GM19455 (cell line): Measurements from ENCODE around the gene TMEM88.
"Not testable (repeated sequence)": the region's sequence is repeated elsewhere in the genome, so short reads cannot be mapped to it uniquely, and the experiment has no call there.

Experiments
- ATAC-seq: cut with Tn5 transposase; IDR thresholded peaks from one replicate; pipeline ENCODE4 v1.9.1; 2021; ENCODE audit not compliant: unreplicated experiment

TMEM88 gene, protein sequence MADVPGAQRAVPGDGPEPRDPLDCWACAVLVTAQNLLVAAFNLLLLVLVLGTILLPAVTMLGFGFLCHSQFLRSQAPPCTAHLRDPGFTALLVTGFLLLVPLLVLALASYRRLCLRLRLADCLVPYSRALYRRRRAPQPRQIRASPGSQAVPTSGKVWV

DNA sequence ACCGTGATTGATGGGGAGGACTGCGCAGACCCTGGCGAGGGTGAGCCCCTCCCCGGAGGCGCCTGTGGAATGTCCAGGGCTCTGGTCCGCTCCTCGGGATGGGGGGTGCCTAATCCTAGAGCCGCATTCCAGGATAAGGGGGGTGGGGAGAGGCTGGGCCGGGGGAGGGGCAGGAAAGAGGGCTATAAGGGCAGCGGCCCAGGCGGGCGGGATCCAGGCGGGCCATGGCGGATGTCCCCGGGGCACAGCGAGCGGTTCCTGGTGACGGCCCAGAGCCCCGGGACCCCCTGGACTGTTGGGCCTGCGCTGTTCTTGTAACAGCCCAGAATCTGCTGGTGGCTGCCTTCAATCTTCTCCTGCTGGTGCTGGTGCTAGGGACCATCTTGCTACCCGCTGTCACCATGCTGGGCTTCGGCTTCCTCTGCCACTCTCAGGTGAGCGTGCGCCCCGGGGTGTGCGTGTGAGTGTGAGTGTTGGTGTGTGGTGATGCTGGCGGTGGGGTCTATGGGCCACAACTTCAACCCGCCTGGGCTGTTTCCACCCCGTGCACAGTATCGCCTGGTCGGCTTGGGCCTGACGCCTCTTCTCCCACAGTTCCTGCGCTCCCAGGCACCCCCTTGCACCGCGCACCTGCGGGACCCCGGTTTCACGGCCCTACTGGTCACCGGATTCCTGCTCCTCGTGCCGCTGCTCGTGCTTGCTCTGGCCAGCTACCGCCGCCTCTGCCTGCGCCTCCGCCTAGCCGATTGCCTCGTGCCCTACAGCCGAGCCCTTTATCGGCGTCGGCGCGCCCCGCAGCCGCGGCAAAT is at the start of gene TMEM88:
Gene TMEM88, plus strand, starts transcription at position 216 of the 809 bp plus-strand sequence. Its CDS starts 9 bp downstream, at position 225.
- ATAC-seq, result no peak

DNA sequence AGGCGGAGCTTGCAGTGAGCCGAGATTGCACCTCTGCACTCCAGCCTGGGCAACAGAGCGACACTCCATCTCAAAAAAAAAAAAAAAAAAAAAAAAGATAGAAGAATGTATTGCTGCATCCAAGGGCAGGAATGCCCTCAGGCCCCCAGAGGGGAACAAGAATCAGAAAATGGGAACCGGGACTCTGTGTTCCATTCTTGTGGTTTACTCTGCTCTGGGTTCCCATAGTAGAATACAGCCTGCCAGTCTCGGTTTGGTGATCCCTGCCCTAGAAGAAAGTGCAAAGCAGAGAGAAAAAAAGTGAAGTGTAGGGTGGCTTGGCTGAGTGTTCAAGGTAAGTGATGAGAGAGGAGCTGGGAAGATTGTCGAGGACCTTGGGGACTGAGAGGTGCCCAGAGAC is 48.3 kb upstream of the TMEM88 start:
- no peak for ATAC-seq

DNA sequence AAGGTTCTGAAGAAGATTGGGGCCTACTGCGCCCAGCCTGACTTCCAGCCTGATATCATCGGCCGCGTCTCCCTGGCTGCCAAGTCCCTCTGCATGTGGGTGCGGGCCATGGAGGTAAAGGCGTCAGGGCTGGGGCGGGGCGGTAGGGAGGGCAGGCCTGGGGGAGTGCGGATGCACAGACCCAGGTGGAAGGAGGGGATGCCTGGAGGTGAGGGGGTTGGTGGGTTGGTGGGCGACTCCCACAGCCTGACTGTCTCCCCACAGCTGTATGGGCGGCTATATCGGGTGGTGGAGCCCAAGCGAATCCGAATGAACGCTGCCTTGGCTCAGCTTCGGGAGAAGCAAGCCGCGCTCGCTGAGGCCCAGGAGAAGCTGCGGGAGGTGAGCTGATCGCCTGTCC is 47.7 kb upstream of the TMEM88 start:
- ATAC-seq, result no peak

DNA sequence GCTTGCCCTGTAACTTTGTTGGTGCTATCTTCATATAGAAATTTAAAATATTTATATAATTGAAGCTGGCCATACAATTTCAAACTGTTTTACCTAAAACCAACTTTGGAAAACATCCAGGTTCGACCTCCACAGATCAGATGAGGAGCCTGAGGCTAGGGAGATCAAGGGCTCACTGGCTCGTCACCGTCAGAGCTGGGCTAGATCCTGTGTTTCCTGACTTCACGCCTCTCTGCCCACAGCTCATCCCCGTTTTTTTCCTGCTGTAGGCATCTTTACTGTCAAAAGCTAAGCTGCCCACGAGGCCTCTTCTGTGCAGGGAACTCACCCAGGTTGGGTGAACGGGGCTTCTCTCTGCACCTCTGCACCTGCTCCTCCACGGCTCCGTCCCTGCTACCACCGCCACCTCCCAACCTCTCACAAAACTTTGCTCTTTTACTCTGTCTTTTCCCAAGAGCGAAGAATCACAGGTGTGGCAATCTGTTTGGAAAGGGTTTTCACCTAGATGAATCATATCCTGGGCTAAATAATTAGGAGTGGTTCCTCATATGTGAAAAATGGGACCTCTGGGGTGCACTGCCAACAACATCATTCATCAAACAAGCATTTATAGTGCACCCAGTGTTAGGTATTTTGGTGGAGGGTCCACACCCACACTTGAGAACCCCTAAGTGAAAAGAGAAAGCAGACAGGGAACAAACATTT is 45.6 kb upstream of the TMEM88 start:
- ATAC-seq, result no peak

DNA sequence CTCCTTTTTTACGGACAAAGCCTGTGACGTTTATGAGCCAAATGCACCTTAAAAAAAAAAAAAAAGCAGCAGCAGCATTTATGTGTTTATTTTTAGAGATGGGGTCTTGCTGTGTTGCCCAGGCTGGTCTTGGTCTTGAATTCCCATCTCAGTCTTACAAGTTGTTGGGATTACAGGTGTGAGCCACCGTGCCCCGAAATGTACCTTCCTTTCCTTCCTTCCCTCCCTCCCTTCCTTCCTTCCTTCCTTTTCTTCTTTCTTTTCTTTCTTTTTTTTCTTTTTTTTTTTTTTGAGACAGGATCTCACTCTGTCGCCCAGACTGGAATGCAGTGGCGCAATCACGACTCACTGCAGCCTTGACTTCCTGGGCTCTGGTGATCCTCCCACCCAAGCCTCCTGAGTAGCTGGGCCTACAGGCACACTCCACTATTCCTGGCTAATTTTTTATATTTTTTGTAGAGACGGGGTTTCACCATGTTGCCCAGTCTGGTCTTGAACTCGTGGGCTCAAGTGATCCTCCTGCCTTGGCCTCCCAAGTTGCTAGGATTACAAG is 45.0 kb upstream of the TMEM88 start:
- ATAC-seq, result not testable (repeated sequence)

DNA sequence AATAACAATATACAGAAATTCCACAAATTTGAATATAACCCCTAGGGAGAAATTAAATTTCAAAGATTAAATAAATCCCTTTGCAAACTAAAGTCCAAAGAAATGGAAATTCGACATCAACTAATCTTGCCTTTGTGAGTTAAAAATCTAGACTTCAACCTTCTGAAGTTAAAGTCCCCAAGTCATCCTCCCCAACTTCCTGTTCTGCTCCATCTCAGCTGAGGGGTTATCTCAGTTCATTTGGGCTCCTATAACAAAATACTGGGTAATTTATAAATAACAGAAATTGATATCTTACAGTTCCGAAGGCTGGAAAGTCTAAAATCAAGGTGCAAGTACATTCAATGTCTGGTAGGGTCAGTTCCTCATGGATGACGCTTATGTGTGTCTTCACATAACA is 43.6 kb upstream of the TMEM88 start:
- no peak for ATAC-seq

DNA sequence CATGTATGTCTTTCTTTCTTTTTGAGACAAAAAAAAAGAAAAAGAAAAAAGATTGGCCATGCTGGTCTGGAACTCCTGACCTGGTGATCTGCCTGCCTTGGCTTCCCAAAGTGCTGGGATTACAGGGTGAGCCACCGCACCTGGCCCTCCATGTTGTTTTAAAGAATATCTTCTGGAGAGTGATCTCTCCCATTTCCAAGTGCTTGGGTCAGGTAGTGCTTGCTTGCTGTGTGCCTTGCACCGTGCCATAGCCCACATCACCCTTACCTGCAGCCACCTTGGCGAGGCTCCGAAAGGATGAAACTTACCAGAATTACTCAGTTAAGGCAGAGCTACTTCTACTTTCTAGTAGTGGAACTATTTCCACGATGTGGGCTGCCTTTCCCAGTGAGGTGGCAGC is 39.9 kb upstream of the TMEM88 start:
- ATAC-seq, result no peak

DNA sequence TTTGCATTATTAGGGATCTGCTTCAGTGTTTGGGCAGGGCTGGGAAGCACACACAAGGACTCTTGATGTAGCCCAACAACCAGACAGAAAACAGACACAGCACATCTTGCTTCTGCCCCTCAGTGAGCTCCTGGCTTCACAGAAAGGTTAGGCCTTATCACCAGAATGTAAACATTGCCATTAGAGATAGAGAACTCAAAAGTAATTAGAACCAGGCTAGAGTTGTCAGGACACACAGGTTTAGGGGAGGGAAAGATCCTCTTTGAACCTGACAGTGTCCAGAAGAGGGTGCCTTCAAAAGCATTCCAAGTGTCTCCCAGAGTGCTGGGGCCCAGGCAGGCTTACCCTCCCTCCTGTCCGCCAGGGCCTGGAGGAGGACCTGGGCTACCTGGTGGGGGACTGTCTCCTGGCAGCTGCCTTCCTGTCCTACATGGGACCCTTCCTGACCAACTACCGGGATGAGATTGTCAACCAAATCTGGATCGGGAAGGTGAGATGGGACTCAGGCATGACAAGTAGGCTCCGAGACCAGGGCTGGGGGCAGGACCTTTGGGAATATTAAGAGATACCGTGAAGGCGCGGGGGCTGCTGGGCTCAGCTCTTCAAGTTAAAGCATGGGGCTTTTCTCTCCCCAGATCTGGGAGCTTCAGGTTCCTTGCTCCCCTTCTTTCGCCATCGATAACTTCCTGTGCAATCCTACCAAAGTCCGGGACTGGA is 37.8 kb upstream of the TMEM88 start:
- no peak for ATAC-seq

DNA sequence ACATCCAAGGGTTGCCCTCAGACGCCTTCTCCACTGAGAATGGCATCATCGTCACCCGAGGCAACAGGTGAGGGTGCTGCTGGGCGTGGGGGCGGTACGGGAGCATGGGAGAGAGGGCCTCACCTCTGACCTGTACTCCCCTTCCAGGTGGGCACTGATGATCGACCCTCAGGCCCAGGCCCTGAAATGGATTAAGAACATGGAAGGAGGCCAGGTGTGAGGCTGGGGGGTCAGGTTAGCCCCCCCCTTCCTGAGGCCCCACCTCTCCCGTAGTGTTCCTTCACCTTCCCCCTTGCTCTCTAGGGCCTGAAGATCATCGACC is 37.3 kb upstream of the TMEM88 start:
- no peak for ATAC-seq

DNA sequence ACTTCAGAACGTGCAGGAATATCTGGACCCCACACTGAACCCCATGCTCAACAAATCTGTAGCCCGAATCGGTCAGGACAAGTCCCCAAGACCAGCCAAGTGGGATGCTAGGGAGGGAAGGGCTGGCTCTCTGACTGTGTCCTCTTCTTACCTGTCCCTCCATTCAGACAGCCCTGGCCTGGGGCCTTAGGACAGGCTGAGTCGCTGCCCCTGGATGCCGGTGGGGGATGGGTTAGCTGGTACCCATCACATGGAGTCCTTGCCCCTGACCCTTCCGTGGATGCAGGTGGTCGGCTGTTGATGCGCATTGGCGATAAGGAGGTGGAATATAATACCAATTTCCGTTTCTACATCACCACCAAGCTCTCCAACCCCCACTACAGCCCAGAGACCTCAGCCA is 36.8 kb upstream of the TMEM88 start:
- ATAC-seq, result no peak

DNA sequence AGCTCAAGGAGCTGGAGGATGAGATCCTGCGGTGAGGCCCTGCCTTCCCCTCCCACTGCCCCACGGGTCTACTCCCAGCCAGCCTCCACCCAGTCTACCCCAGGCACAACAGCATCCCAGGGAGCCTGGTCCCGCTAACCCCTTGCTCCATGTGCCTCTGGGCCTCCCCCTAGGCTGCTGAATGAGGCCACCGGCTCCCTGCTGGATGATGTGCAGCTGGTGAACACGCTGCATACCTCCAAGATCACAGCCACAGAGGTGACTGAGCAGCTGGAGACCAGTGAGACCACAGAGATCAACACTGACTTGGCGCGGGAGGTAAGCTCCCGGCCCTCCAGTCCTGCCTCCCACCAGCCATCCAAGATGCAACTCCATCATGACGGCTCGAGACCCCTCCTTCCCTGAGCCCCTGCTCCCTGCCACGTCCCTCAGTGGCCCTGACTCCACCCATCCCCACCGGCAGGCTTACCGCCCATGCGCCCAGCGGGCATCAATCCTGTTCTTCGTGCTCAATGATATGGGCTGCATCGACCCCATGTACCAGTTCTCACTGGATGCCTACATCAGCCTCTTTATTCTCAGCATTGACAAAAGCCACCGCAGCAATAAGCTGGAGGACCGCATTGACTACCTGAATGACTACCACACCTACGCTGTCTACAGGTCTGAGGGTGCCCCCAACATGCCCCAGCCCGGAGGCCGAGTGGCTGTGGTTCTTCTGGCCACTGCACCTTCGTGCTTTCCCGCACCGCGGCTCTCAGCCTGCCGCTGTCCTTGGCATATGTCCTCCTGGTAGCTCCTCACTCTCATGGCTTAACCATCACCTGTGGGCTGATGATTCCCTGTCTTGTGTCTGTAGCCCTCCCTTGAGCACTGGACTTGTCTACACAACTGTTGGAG is 35.9 kb upstream of the TMEM88 start:
- ATAC-seq, result no peak

DNA sequence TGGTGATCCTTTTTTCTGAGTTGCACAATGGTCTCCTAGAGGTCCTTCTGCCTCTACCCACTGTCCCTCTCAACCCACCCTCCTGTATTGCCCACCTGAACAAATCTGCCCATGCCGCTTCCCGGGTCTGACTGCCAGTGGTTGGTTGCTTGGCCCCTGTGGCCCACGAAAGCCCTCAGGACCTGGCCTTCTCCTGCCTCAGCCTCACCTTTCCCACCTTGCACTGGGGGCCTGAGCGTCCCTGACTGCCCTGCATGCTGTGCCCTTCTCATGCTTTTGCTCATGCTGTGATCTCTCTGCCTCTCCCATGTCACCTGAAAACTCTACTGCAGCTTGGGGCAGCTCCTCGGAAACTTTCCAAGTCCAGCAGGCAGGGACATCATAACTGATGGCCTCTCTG is 34.6 kb upstream of the TMEM88 start:
- ATAC-seq, result no peak

DNA sequence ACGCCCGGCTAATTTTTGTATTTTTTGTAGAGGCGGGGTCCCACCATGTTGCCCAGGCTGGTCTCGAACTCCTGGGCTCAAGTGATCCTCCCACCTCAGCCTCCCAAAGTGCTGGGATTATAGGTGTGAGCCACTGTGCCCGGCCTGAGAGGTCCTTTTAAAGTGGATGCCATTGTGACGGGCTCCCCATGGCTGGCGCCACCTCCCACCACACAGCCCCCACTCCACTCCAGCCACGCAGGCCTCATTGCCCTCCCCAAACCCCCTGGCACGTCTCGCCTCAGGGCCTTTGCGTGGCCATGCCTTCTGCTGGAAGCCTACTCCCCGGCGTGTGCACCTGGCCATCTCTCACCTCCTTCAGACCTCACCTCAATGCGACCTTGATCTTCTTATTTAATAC is 32.7 kb upstream of the TMEM88 start:
- ATAC-seq, result no peak

DNA sequence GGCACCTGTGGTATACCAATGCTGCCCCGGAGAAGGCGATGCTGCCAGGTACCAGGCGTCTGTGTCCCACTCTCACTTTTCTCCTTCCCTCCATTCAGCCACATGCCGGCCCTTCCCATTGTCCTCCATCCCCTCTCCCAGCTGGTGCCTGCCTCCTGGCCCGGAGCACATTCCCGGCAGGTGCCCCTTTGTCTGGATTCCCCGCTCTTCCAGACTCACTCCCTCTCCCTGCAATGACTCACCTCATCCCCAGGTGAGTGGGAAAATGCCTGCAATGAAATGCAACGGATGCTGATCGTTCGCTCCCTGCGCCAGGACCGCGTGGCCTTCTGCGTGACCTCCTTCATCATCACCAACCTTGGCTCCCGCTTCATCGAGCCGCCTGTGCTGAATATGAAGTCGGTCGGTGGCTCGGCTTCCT is 31.3 kb upstream of the TMEM88 start:
- ATAC-seq, result no peak

DNA sequence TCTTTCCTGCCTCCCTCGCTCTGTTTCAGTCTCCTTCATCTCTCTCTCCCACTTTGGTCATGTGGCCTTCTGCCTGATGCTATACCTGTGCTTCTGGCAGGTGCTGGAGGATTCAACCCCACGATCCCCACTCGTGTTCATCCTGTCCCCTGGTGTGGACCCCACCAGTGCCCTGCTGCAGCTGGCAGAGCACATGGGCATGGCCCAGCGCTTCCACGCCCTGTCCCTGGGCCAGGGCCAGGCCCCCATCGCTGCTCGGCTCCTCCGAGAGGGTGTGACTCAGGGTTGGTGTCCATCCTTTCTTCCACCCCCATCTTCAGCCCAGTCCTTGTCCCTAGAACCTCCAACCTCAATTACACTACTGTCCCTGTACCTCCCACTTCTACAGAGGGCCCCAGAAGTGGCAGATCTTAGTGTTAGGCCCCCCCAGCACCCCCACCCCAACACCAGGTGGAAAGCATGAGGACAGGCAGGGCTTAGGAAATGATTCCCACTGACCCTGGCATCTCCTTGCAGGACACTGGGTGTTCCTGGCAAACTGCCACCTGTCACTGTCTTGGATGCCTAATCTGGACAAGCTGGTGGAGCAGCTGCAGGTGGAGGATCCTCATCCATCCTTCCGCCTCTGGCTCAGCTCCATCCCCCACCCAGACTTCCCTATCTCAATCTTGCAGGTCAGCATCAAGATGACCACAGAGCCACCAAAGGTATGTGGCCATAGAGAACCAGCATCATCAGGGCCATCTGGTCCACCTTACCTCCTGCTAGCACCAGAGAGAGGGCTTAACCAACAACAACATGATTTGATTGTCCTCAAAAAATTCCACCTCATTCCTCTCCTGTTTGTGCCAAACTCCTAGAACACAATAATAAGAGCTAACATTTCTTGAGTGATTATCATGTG is 30.6 kb upstream of the TMEM88 start:
- ATAC-seq, result no peak

DNA sequence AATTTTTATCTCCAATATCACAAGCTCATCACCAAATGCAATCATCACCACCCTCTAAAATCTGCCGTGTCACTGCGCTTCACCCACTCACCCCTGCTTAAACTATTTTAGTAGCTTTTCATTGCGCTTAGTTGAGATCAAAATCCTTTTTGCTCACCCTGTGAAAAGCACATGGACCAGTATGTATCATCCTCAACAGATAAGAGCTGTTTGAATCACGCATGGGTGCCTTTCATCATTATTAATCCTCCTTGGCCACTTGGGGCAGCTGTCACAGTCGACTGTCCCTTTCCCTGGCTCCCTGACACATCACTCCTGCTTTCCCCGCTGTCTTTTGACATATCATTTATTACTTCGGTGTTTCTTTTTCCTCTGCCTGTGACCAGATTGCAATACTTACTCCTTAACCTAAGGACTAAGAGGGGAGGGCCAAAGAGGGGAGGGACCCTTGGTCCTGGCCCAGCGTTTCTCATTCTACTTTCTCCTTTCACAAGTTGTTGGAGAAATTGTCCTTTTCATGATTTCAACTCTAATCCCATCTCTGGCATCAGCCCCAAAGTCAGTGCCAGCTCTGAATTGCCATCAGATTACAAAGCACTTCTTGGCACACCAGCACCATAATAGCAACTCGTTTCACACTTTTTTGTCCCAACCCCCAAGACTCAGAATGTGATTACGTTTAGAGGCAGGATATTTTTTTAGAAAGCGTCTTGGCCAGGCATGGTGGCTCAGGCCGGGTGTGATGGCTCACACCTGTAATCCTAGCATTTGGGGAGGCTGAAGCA is 29.5 kb upstream of the TMEM88 start:
- ATAC-seq, result no peak

DNA sequence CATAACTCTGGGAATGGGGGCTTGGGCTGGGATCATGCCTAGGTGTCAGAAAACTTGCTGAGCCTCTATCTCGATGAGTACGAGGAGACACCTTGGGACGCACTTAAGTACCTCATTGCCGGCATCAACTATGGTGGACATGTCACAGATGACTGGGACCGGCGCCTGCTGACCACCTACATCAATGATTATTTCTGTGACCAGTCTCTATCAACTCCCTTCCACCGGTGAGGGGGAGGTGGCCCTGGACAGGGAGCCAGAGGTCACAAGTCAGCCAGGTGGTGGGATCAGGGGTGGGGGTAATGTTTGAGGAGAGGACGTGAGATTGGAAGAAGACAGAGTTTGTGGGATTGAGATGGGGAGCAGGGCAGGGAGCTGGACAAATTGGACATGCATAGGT is 24.2 kb upstream of the TMEM88 start:
- ATAC-seq, result no peak

DNA sequence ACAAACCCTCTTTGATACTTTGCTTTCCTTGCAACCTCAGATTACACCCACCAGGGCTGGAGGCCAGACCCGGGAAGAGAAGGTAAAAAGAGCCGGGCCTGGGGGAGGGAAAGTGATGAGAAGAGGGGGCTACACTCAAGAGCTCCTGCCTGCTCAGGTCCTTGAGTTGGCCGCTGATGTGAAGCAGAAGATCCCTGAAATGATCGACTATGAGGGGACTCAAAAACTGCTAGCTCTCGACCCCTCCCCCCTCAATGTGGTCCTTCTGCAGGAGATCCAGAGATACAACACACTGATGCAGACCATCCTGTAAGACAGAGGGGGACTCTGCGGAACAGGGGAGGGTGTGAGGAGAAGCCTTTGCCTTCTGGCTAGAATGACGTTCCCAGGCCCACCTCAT is 23.6 kb upstream of the TMEM88 start:
- ATAC-seq, result no peak

DNA sequence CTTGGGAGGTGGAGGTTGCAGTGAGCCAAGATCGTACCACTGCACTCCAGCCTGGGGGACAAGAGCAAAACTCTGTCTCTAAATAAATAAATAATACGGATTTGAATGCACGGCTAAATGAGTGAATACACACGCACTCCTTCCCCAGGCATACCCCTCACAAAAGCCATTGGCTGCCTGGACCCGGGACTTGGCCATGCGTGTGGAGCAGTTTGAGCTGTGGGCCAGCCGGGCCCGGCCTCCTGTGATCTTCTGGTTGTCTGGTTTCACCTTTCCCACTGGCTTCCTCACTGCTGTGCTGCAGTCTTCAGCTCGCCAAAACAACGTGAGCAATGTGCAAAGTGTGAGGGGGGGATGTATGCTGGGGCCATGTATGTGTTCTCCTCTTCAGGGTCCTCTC is 22.4 kb upstream of the TMEM88 start:
- ATAC-seq, result no peak
